ENCODE measurements around the gene MRC2.

DNA sequence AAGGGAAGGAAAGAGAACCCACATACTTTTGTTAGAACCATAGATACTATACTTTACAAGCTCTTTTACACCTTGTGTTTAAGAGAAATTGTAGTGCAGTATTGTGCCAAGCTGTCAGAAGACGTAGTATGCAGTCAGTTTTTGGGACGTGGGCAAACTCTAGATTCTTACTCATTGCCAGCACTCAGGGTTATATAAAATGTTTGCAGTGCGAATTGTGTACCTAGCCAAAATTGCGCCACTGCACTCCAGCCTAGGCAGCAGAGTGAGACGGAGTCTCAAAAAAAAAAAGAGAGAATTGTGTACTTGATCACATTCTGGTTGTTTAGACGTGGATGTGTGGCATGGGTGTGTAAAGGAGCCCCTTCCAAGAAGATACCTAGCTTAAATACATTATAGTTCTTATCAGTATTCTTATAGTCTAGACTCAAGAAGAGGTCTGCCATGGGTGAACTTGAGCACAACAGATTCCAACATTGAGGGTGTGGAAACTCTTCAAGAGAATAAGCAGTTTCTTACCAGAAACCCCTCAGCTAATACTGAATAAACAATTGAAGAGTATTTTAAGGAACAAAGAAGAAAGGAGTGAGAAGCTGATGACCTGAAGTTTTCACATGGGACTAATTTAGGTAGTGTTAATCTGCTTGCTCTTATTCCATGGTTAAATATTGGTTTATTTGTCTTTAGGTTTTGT, 27.4 kb upstream of the MRC2 start:
- TF ChIP-seq, protein P1, sequence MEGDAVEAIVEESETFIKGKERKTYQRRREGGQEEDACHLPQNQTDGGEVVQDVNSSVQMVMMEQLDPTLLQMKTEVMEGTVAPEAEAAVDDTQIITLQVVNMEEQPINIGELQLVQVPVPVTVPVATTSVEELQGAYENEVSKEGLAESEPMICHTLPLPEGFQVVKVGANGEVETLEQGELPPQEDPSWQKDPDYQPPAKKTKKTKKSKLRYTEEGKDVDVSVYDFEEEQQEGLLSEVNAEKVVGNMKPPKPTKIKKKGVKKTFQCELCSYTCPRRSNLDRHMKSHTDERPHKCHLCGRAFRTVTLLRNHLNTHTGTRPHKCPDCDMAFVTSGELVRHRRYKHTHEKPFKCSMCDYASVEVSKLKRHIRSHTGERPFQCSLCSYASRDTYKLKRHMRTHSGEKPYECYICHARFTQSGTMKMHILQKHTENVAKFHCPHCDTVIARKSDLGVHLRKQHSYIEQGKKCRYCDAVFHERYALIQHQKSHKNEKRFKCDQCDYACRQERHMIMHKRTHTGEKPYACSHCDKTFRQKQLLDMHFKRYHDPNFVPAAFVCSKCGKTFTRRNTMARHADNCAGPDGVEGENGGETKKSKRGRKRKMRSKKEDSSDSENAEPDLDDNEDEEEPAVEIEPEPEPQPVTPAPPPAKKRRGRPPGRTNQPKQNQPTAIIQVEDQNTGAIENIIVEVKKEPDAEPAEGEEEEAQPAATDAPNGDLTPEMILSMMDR (IDR thresholded peaks at IDR 0.05), result no peak
- TF ChIP-seq RNF2 (IDR thresholded peaks at IDR 0.05; ENCODE audit: borderline replicate concordance, low read depth) (no peak), KDM1A (IDR thresholded peaks at IDR 0.05; ENCODE audit: low read depth) (no peak), MAFK (IDR thresholded peaks at IDR 0.05; ENCODE audit: partially characterized antibody) (no peak), POLR2AphosphoS2 (conservative IDR thresholded peaks at IDR 0.05; ENCODE audit: low read length) (no peak)
- TF ChIP-seq, protein P2, sequence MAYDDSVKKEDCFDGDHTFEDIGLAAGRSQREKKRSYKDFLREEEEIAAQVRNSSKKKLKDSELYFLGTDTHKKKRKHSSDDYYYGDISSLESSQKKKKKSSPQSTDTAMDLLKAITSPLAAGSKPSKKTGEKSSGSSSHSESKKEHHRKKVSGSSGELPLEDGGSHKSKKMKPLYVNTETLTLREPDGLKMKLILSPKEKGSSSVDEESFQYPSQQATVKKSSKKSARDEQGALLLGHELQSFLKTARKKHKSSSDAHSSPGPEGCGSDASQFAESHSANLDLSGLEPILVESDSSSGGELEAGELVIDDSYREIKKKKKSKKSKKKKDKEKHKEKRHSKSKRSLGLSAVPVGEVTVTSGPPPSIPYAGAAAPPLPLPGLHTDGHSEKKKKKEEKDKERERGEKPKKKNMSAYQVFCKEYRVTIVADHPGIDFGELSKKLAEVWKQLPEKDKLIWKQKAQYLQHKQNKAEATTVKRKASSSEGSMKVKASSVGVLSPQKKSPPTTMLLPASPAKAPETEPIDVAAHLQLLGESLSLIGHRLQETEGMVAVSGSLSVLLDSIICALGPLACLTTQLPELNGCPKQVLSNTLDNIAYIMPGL (CRISPR knock-in tag; IDR thresholded peaks at IDR 0.05; ENCODE audit: borderline replicate concordance), result no peak

Measured in A549 (cell line).